Ascending aorta (tissue), 2 donors: ENCODE results near the gene TSPAN5. TPM values are rescaled to one million over a fixed set of nuclear protein-coding genes. Genes with fewer than 3 reads are reported as not detected.

ENCODE experiments used
- DNase-seq, 2 donors: peaks; one replicate each; pipeline ENCODE4 v3.0.0-alpha.2; 2019; ENCODE audit warnings: low spot score in 2 of 2
- H3K27ac ChIP-seq, 2 donors: fragments of 200-600 bp; sonication (generic); one replicate each; pipeline ENCODE4 v1.5.1; 2016 to 2017; ENCODE audit warnings: mild to moderate bottlenecking in 1 of 2
- H3K27me3 ChIP-seq: fragments of 200-600 bp; sonication (generic); one replicate; pipeline ENCODE4 v1.5.1; 2017
- H3K36me3 ChIP-seq, 2 donors: fragments of 200-600 bp; sonication (generic); one replicate each; pipeline ENCODE4 v1.5.1; 2016
- H3K4me1 ChIP-seq, 2 donors: fragments of 200-600 bp; sonication (generic); one replicate each; pipeline ENCODE4 v1.5.1; 2016 to 2017; ENCODE audit warnings: mild to moderate bottlenecking in 1 of 2
- H3K4me3 ChIP-seq, 2 donors: fragments of 200-600 bp; sonication (generic); one replicate each; pipeline ENCODE4 v1.5.1; 2016 to 2017; ENCODE audit warnings: mild to moderate bottlenecking in 1 of 2
- H3K9me3 ChIP-seq, 2 donors: fragments of 200-600 bp; sonication (generic); one replicate each; pipeline ENCODE4 v1.5.1; 2016
- CTCF ChIP-seq, 3 experiments: fragments of 200-600 bp in 2 of 3; fragments of 450-650 bp in 1 of 3; sonication (generic) in 2 of 3; IDR thresholded peaks; one replicate each; pipeline ENCODE4 v1.5.1; 2016 to 2019; ENCODE audit warnings: antibody characterized with exemption in 3 of 3, mild to moderate bottlenecking in 1 of 3, moderate library complexity in 1 of 3
- intact Hi-C: fragments of 100-400 bp; cut with DNase I; formaldehyde crosslinking; loops from one replicate; pipeline ENCODE4 v1.15.1; 2023
- total RNA-seq: library from RNA; depleted of rRNA; stranded (reverse); fragments of >200 nt; gene quantifications from one replicate; pipeline ENCODE4 v1.1.0, GENCODE V29; 2016

Gene TSPAN5
- total RNA-seq, 1 donor from 2014 or later, result 5.2 TPM

- no peak for TF ChIP-seq CTCF (IDR thresholded peaks at IDR 0.05)
- no peak for DNase-seq
- peaks cover 0 to 18% of the 10 kb centered on the region in 2 donors for H3K4me1 ChIP-seq
- H3K9me3 ChIP-seq, result no peaks in the 10 kb centered on the region
- intact Hi-C loops, result no loop called here
- no peak overlapping the region for H3K27ac ChIP-seq
- no peaks in the 10 kb centered on the region for H3K27me3 ChIP-seq
- H3K4me3 ChIP-seq, result no peak overlapping the region
- no peaks in the 10 kb centered on the region for H3K36me3 ChIP-seq
These were observed 33.8 kb downstream of the TSPAN5 start for GRCh38 chr4:98624642-98625041.

GRCh38 chr4:98624144-98624543 lies 34.3 kb downstream of the TSPAN5 start:
- Histone ChIP-seq H3K27me3 (no peaks in the 10 kb centered on the region), H3K4me1 (peaks cover 0 to 18% of the 10 kb centered on the region in 2 donors), H3K9me3 (no peaks in the 10 kb centered on the region), H3K27ac (no peak overlapping the region), H3K4me3 (no peak overlapping the region), H3K36me3 (no peaks in the 10 kb centered on the region)
- TF ChIP-seq CTCF (IDR thresholded peaks at IDR 0.05), result no peak
- no peak for DNase-seq
- intact Hi-C loops, result no loop called here

- no peak overlapping the region for H3K27ac ChIP-seq
- no peaks in the 10 kb centered on the region for H3K9me3 ChIP-seq
- no peaks in the 10 kb centered on the region for H3K36me3 ChIP-seq
- TF ChIP-seq CTCF (IDR thresholded peaks at IDR 0.05), result no peak
- peaks cover 0 to 18% of the 10 kb centered on the region in 2 donors for H3K4me1 ChIP-seq
- no peak overlapping the region for H3K4me3 ChIP-seq
- intact Hi-C loops, result no loop called here
- H3K27me3 ChIP-seq, result no peaks in the 10 kb centered on the region
- DNase-seq, result no peak
These were observed 35.1 kb downstream of the TSPAN5 start for GRCh38 chr4:98623126-98623802.

- Histone ChIP-seq H3K4me1 (peaks cover 0 to 3% of the 10 kb centered on the region in 2 donors), H3K4me3 (no peak overlapping the region), H3K27me3 (no peaks in the 10 kb centered on the region), H3K36me3 (no peaks in the 10 kb centered on the region), H3K27ac (no peak overlapping the region), H3K9me3 (no peaks in the 10 kb centered on the region)
- TF ChIP-seq CTCF (IDR thresholded peaks at IDR 0.05), result no peak
- no peak for DNase-seq
- intact Hi-C loops, result no loop called here
These were observed 38.2 kb downstream of the TSPAN5 start for GRCh38 chr4:98620087-98620784.

- H3K27me3 ChIP-seq, result no peaks in the 10 kb centered on the region
- H3K9me3 ChIP-seq, result no peaks in the 10 kb centered on the region
- H3K4me3 ChIP-seq, result no peak overlapping the region
- no peak for TF ChIP-seq CTCF (IDR thresholded peaks at IDR 0.05)
- no peak overlapping the region for H3K27ac ChIP-seq
- intact Hi-C loops, result no loop called here
- H3K4me1 ChIP-seq, result no peaks in the 10 kb centered on the region
- DNase-seq, result no peak
- no peaks in the 10 kb centered on the region for H3K36me3 ChIP-seq
These were observed 39.2 kb downstream of the TSPAN5 start for GRCh38 chr4:98619180-98619579.
